ENCODE measurements around the gene GYS2. TPM values are rescaled to one million over a fixed set of nuclear protein-coding genes. Genes with fewer than 3 reads are reported as not detected.

Gene GYS2
- total RNA-seq, 1 donor from 2014 or later: not detected

GRCh38 chr12:21501258-21502163, 103.1 kb downstream of the GYS2 start, which contains the start of the genes GOLT1B and RECQL:
Gene GOLT1B, plus strand, starts transcription at chr12:21501789. Its CDS starts 135 bp downstream, at chr12:21501924.
Gene RECQL, minus strand, starts transcription at chr12:21501635. Its CDS starts 2,065 bp downstream, at chr12:21499570.
- peaks cover 8% of the 10 kb centered on the region for H3K36me3 ChIP-seq (ENCODE audit: control insufficient read depth, insufficient read depth, low read length)
- DNase-seq (ENCODE audit: low read depth) (peak; percentile 97), FAIRE-seq (peak; percentile 97)
- H3K4me3 ChIP-seq (ENCODE audit: low read depth, low read length): peak within 1 kb of the TSS; percentile 93
- H3K27me3 ChIP-seq (ENCODE audit: control insufficient read depth, insufficient read depth, low read length): no peaks in the 10 kb centered on the region
- no peak for TF ChIP-seq CTCF (IDR thresholded peaks at IDR 0.05; ENCODE audit: insufficient read depth, low read length, severe bottlenecking)

- peak overlapping the region; percentile 93 for H3K4me3 ChIP-seq (ENCODE audit: low read depth, low read length)
- no peak for FAIRE-seq
- peaks cover 8% of the 10 kb centered on the region for H3K36me3 ChIP-seq (ENCODE audit: control insufficient read depth, insufficient read depth, low read length)
Measured at GRCh38 chr12:21500786-21501257, 103.8 kb downstream of the GYS2 start.

GRCh38 chr12:21499765-21500164, 104.9 kb downstream of the GYS2 start:
- no peaks in the 10 kb centered on the region for H3K27me3 ChIP-seq (ENCODE audit: control insufficient read depth, insufficient read depth, low read length)
- FAIRE-seq (no peak), DNase-seq (ENCODE audit: low read depth) (no peak)
- TF ChIP-seq CTCF (IDR thresholded peaks at IDR 0.05; ENCODE audit: insufficient read depth, low read length, severe bottlenecking): no peak
- no peak overlapping the region for H3K4me3 ChIP-seq (ENCODE audit: low read depth, low read length)
- peaks cover 8% of the 10 kb centered on the region for H3K36me3 ChIP-seq (ENCODE audit: control insufficient read depth, insufficient read depth, low read length)

More at GRCh38 chr12:21500786-21501257, 103.8 kb downstream of the GYS2 start:
- no peak for TF ChIP-seq CTCF (IDR thresholded peaks at IDR 0.05; ENCODE audit: insufficient read depth, low read length, severe bottlenecking)
- DNase-seq (ENCODE audit: low read depth): no peak
- H3K27me3 ChIP-seq (ENCODE audit: control insufficient read depth, insufficient read depth, low read length): no peaks in the 10 kb centered on the region

Other genes with a start within 250 kb of the GYS2 start
- gene IAPP, start 231.9 kb downstream of the GYS2 start, total RNA-seq: not detected in 2 replicates
- 25.9 and 27.6 TPM in 2 replicates for gene PYROXD1, start 167.2 kb downstream of the GYS2 start, total RNA-seq
- gene RECQL, start 103.2 kb downstream of the GYS2 start, total RNA-seq: 38.5 and 46.6 TPM in 2 replicates
- 49.9 and 67.1 TPM in 2 replicates for gene GOLT1B, start 103.1 kb downstream of the GYS2 start, total RNA-seq
- gene SPX, start 78.6 kb downstream of the GYS2 start, total RNA-seq: 3.4 and 6.3 TPM in 2 replicates
- 471 and 1,083 TPM in 2 replicates for gene LDHB, start 53.0 kb upstream of the GYS2 start, total RNA-seq
- gene KCNJ8, start 169.9 kb upstream of the GYS2 start, total RNA-seq: under 0.01 TPM in 1 of 2 replicates, not detected in the other